Fibroblast of lung (primary cell): Measurements from ENCODE around the gene EFHB. TPM values are rescaled to one million over a fixed set of nuclear protein-coding genes. Genes with fewer than 3 reads are reported as not detected.
"Not testable (repeated sequence)": the region's sequence is repeated elsewhere in the genome, so short reads cannot be mapped to it uniquely, and the experiment has no call there.

Experiments used
- DNase-seq, 2 donors: peaks; one replicate each; pipeline versions ENCODE4 v3.0.0 to v3.0.0-alpha.2; 2010; ENCODE audit warnings: low read depth in 2 of 2
- H2AFZ ChIP-seq: 2 replicates; pipeline ENCODE4 v1.5.1; 2012; ENCODE audit warnings: low read length, control low read depth, inconsistent platforms
- H3K27ac ChIP-seq: 2 replicates; pipeline ENCODE4 v1.5.1; 2011; ENCODE audit warnings: low read length, control low read depth; ENCODE audit not compliant: insufficient read depth
- H3K27me3 ChIP-seq: 2 replicates; pipeline ENCODE4 v1.5.1; 2011; ENCODE audit warnings: mild to moderate bottlenecking, low read length; ENCODE audit not compliant: control insufficient read depth, insufficient read depth
- H3K36me3 ChIP-seq: 2 replicates; pipeline ENCODE4 v1.5.1; 2011; ENCODE audit warnings: low read length; ENCODE audit not compliant: control insufficient read depth, insufficient read depth
- H3K4me1 ChIP-seq: 2 replicates; pipeline ENCODE4 v1.5.1; 2011; ENCODE audit warnings: low read length; ENCODE audit not compliant: control insufficient read depth, insufficient read depth; ENCODE audit errors: extremely low read depth
- H3K4me2 ChIP-seq: 2 replicates; pipeline ENCODE4 v1.5.1; 2011; ENCODE audit warnings: low read length, control low read depth; ENCODE audit not compliant: insufficient read depth; ENCODE audit errors: extremely low read depth
- H3K4me3 ChIP-seq, 4 experiments: fragments of 200-600 bp in 1 of 4; sonication (generic) in 1 of 4; replicated peaks in 1 of 4; 2 replicates each; pipeline ENCODE4 v1.5.1; 2011 to 2016; ENCODE audit warnings: low read length in 4 of 4, low read depth in 3 of 4, mild to moderate bottlenecking in 3 of 4, control low read depth in 2 of 4, inconsistent platforms in 1 of 4, mixed read lengths in 1 of 4; ENCODE audit not compliant: insufficient read depth in 1 of 4; ENCODE audit errors: control extremely low read depth in 1 of 4
- H3K79me2 ChIP-seq: 2 replicates; pipeline ENCODE4 v1.5.1; 2012; ENCODE audit warnings: mild to moderate bottlenecking, low read length, inconsistent platforms; ENCODE audit not compliant: control insufficient read depth, insufficient read depth
- H3K9ac ChIP-seq: 2 replicates; pipeline ENCODE4 v1.5.1; 2011; ENCODE audit warnings: mild to moderate bottlenecking, low read length, control low read depth; ENCODE audit not compliant: insufficient read depth
- H3K9me3 ChIP-seq: 2 replicates; pipeline ENCODE4 v1.5.1; 2012; ENCODE audit warnings: low read depth, low read length; ENCODE audit not compliant: control insufficient read depth, insufficient read depth
- H4K20me1 ChIP-seq: 2 replicates; pipeline ENCODE4 v1.5.1; 2011; ENCODE audit warnings: low read length; ENCODE audit not compliant: control insufficient read depth, insufficient read depth; ENCODE audit errors: extremely low read depth
- EZH2 ChIP-seq: IDR thresholded peaks from 2 replicates; pipeline ENCODE4 v1.5.1; 2012; ENCODE audit warnings: low read length, control low read depth, mild to moderate bottlenecking; ENCODE audit errors: missing control alignments
- polyA plus RNA-seq, 2 donors: library from polyadenylated mRNA; depleted of rRNA in 1 of 2; stranded (reverse) in 1 of 2; unstranded in 1 of 2; fragments of >200 nt; gene quantifications; 2 replicates each; pipeline ENCODE4 v1.2.1, GENCODE V29; 2011 to 2012; ENCODE audit warnings: missing spikeins in 1 of 2
- total RNA-seq: library from RNA; depleted of rRNA; stranded (reverse); fragments of >200 nt; gene quantifications from 2 replicates; pipeline ENCODE4 v1.2.1, GENCODE V29; 2014
- TF ChIP-seq, protein P1 (sequence below), 2 donors: IDR thresholded peaks in 1 of 2; conservative IDR thresholded peaks in 1 of 2; 1 replicate in 1 of 2; 2 replicates in 1 of 2; pipeline ENCODE4 v1.5.1; 2011 to 2012; ENCODE audit warnings: low read length in 2 of 2, control low read depth in 1 of 2, inconsistent platforms in 1 of 2, low read depth in 1 of 2, mild to moderate bottlenecking in 1 of 2

Gene EFHB
- total and polyA plus RNA-seq, 2 donors (not counting 1 experiment from before 2014, with no cell fraction given): 0.43 to 0.83 TPM

DNA sequence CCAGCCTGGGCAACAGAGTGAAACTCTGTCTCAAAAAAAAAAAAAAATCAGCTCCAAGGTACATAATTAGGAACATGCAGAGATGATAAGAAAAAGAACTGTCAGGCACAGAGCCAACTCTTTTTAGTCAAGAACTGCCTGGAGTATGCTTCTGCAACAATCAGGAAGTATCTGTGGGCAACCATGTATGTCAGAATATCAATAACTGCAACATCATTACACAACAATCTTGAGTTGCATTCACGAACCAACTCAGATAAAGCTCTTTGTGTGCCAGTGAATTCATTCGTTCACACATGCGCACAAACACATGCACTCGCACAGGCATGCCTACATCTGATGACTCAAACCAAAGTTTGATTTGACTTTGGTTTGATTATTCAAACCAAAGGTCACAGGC is 32.1 kb downstream of the EFHB start:
- Histone ChIP-seq H2AFZ (no peak overlapping the region), H4K20me1 (no peaks in the 10 kb centered on the region), H3K79me2 (no peaks in the 10 kb centered on the region), H3K9ac (no peak overlapping the region), H3K4me3 (no peak overlapping the region), H3K27ac (no peak overlapping the region), H3K4me1 (no peaks in the 10 kb centered on the region), H3K36me3 (no peaks in the 10 kb centered on the region), H3K4me2 (no peak overlapping the region), H3K27me3 (no peaks in the 10 kb centered on the region), H3K9me3 (no peaks in the 10 kb centered on the region)
- no peak for TF ChIP-seq EZH2
- TF ChIP-seq, protein P1, sequence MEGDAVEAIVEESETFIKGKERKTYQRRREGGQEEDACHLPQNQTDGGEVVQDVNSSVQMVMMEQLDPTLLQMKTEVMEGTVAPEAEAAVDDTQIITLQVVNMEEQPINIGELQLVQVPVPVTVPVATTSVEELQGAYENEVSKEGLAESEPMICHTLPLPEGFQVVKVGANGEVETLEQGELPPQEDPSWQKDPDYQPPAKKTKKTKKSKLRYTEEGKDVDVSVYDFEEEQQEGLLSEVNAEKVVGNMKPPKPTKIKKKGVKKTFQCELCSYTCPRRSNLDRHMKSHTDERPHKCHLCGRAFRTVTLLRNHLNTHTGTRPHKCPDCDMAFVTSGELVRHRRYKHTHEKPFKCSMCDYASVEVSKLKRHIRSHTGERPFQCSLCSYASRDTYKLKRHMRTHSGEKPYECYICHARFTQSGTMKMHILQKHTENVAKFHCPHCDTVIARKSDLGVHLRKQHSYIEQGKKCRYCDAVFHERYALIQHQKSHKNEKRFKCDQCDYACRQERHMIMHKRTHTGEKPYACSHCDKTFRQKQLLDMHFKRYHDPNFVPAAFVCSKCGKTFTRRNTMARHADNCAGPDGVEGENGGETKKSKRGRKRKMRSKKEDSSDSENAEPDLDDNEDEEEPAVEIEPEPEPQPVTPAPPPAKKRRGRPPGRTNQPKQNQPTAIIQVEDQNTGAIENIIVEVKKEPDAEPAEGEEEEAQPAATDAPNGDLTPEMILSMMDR (conservative IDR thresholded peaks at IDR 0.05 in 1 of 2, IDR thresholded peaks at IDR 0.05 in 1 of 2; ENCODE audit: low read depth in 1 of 2, low read length in 2 of 2): no peak
- DNase-seq: no peak

GRCh38 chr3:19901337-19901736 is 32.7 kb downstream of the EFHB start:
- no peaks in the 10 kb centered on the region for H3K27me3 ChIP-seq
- H3K4me2 ChIP-seq: no peak overlapping the region
- no peaks in the 10 kb centered on the region for H3K36me3 ChIP-seq
- no peak overlapping the region for H3K9ac ChIP-seq
- DNase-seq: peak in 1 of 2 donors; percentile 33
- H3K4me3 ChIP-seq: no peak overlapping the region
- H3K27ac ChIP-seq: no peak overlapping the region
- TF ChIP-seq, protein P1 (conservative IDR thresholded peaks at IDR 0.05 in 1 of 2, IDR thresholded peaks at IDR 0.05 in 1 of 2; ENCODE audit: low read depth in 1 of 2, low read length in 2 of 2): no peak
- no peak for TF ChIP-seq EZH2
- H3K79me2 ChIP-seq: no peaks in the 10 kb centered on the region
- H2AFZ ChIP-seq: no peak overlapping the region
- no peaks in the 10 kb centered on the region for H4K20me1 ChIP-seq
- H3K4me1 ChIP-seq: no peaks in the 10 kb centered on the region
- H3K9me3 ChIP-seq: no peaks in the 10 kb centered on the region

DNA sequence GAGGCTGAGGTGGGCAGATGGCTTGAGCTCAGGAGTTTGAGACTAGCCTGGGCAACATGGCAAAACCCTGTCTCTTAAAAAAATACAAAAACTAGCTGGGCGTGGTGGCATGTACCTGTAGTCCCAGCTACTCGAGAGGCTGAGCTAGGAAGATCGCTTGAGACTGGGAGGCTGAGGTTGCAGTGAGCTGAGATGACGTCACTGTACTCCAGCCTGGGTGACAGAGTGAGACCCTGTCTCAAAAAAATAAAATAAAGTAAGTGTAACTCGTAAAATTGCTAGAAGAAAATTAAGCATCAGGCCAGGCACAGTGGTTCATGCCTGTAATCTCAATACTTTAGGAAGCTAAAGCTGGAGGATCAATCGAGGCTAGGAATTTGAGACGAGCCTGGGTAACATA is 34.2 kb downstream of the EFHB start:
- not testable (repeated sequence) for H3K27ac ChIP-seq, H3K4me2 ChIP-seq, H2AFZ ChIP-seq, H4K20me1 ChIP-seq, H3K79me2 ChIP-seq, H3K4me3 ChIP-seq, H3K36me3 ChIP-seq, H3K9ac ChIP-seq, H3K27me3 ChIP-seq, DNase-seq, H3K9me3 ChIP-seq, H3K4me1 ChIP-seq
